Stomach (tissue), 9 donors: ENCODE measurements around the gene C16orf95. TPM values are rescaled to one million over a fixed set of nuclear protein-coding genes. Genes with fewer than 3 reads are reported as not detected.

Experiments
- DNase-seq, 2 donors: peaks; one replicate each; pipeline versions ENCODE4 v3.0.0 to v3.0.0-alpha.2; 2013 to 2019
- H3K27ac ChIP-seq, 5 donors: fragments of 200-600 bp in 4 of 5; sonication (generic) in 4 of 5; one replicate each; pipeline ENCODE4 v1.5.1; 2013 to 2019; ENCODE audit warnings: mild to moderate bottlenecking in 1 of 5, moderate library complexity in 1 of 5
- H3K27me3 ChIP-seq, 3 donors: fragments of 200-600 bp; sonication (generic); one replicate each; pipeline ENCODE4 v1.5.1; 2017 to 2019; ENCODE audit warnings: mixed run types in 1 of 3
- H3K36me3 ChIP-seq, 4 donors: fragments of 200-600 bp; sonication (generic); 1 replicate in 3 of 4; 2 replicates in 1 of 4; pipeline ENCODE4 v1.5.1; 2016 to 2019
- H3K4me1 ChIP-seq, 4 donors: fragments of 200-600 bp; sonication (generic); one replicate each; pipeline ENCODE4 v1.5.1; 2016 to 2019
- H3K4me3 ChIP-seq, 4 donors: fragments of 200-600 bp; sonication (generic) in 3 of 4; one replicate each; pipeline ENCODE4 v1.5.1; 2016 to 2019; ENCODE audit warnings: mild to moderate bottlenecking in 1 of 4
- H3K9me3 ChIP-seq, 4 donors: fragments of 200-600 bp; sonication (generic); one replicate each; pipeline ENCODE4 v1.5.1; 2016 to 2019
- CTCF ChIP-seq, 7 experiments: fragments of 450-650 bp in 4 of 7; fragments of 200-600 bp in 3 of 7; sonication (generic) in 3 of 7; IDR thresholded peaks; one replicate each; pipeline ENCODE4 v1.5.1; 2016 to 2019; ENCODE audit warnings: antibody characterized with exemption in 7 of 7, control low read depth in 2 of 7, mild to moderate bottlenecking in 1 of 7
- EP300 ChIP-seq: sonication (generic); formaldehyde crosslinking; IDR thresholded peaks from one replicate; pipeline ENCODE4 v1.6.1; 2017; ENCODE audit warnings: antibody characterized with exemption
- POLR2A ChIP-seq, 4 donors: fragments of 450-650 bp; IDR thresholded peaks; one replicate each; pipeline ENCODE4 v1.6.1; 2016; ENCODE audit warnings: antibody characterized with exemption in 4 of 4, control low read depth in 2 of 4, mild to moderate bottlenecking in 1 of 4, moderate library complexity in 1 of 4
- POLR2AphosphoS5 ChIP-seq, 3 donors: sonication (generic); formaldehyde crosslinking; IDR thresholded peaks; one replicate each; pipeline ENCODE4 v1.6.1; 2016; ENCODE audit warnings: antibody characterized with exemption in 3 of 3
- WGBS, 5 donors: extraction: QIAGEN DNeasy Blood & Tissue Kit in 3 of 5; methylation state at CpG; one replicate each; pipeline versions ENCODE4 v1.1.5 to v1.1.7; 2013 to 2018; 5-methylcytosine and 5-hydroxymethylcytosine counted together
- intact Hi-C: fragments of 100-400 bp; cut with DNase I; formaldehyde crosslinking; loops from one replicate; pipeline ENCODE4 v1.15.1; 2023; ENCODE audit warnings: low total_unique reads
- polyA plus RNA-seq, 3 donors: library from polyadenylated mRNA; stranded (reverse); fragments of 200-250 nt; gene quantifications; one replicate each; pipeline ENCODE4 v1.2.3, GENCODE V29; 2013
- total RNA-seq, 5 donors: library from RNA; depleted of rRNA; stranded (reverse); fragments of >200 nt; gene quantifications; one replicate each; pipeline versions ENCODE4 v1.1.0 to v1.2.3, GENCODE V29; 2014 to 2016
- donor health status: healthy with polysubstance abuse.
- donor health status: Bipolar disorder and iron deficiency.
- donor health status: healthy.

Gene C16orf95
- total and polyA plus RNA-seq, 8 donors: 0.55 to 4.9 (median 4.3) TPM; not detected in 3

DNA sequence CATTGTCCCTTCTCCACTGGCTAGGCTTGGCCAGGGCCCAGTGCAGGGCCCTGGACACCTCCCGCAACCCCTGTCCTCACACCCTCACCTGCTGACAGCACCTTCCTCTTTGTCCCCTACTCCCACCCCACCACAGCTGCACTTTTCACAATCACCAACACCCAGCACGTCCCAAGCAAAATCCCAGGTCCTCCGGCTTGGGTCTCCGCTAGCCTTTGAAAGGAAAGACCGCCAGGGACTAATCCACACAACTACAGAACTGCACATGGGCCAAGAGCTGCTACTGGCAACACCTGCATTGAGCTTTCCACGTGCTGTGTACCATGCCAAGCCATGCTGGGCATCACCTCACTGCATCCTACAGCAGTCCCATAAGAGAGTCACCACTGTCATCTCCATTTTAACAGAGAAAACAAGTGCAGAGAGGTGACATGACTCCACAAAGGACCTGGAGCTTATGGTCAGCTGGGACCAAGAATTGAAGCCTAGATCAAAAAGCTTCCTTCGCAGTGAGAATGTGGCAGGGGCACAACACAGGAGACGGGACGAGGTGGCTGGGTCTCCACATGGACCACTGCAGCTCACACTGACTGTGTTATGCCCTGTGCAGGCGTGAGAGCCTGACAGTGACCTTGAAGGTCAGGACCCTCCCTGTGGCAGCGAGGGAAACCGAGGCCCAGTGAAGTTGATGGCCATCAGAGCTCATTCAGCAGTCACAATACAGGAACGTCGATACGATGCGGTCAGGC lies 43.8 kb upstream of the C16orf95 start:
- no peak overlapping the region for H3K27ac ChIP-seq
- intact Hi-C loops: no loop called here
- H3K9me3 ChIP-seq: no peaks in the 10 kb centered on the region
- TF ChIP-seq POLR2AphosphoS5 (IDR thresholded peaks at IDR 0.05): no peak
- no peak for TF ChIP-seq EP300
- no peak for TF ChIP-seq POLR2A (IDR thresholded peaks at IDR 0.05)
- DNase-seq: no peak
- H3K4me3 ChIP-seq: no peak overlapping the region
- H3K4me1 ChIP-seq: peaks cover 21 to 34% (median 30%) of the 10 kb centered on the region in 4 donors
- 95 to 97% (median 97%) methylated on average over 15 to 16 of the region's 16 CpGs for WGBS, 5 donors
- H3K36me3 ChIP-seq: peaks cover 32 to 73% (median 61%) of the 10 kb centered on the region in 4 donors
- no peaks in the 10 kb centered on the region for H3K27me3 ChIP-seq

GRCh38 chr16:87359121-87359520 lies 41.9 kb upstream of the C16orf95 start:
- 91 to 95% (median 93%) methylated on average over 7 of the region's 7 CpGs for WGBS, 5 donors
- DNase-seq: no peak
- Histone ChIP-seq H3K36me3 (peaks cover 32 to 75% (median 67%) of the 10 kb centered on the region in 4 donors), H3K4me3 (no peak overlapping the region), H3K4me1 (peaks cover 9 to 16% (median 14%) of the 10 kb centered on the region in 4 donors), H3K27ac (no peak overlapping the region), H3K9me3 (no peaks in the 10 kb centered on the region), H3K27me3 (no peaks in the 10 kb centered on the region)
- TF ChIP-seq CTCF (IDR thresholded peaks at IDR 0.05) (no peak), POLR2A (IDR thresholded peaks at IDR 0.05) (no peak), POLR2AphosphoS5 (IDR thresholded peaks at IDR 0.05) (no peak), EP300 (no peak)
- intact Hi-C loops: no loop called here

DNA sequence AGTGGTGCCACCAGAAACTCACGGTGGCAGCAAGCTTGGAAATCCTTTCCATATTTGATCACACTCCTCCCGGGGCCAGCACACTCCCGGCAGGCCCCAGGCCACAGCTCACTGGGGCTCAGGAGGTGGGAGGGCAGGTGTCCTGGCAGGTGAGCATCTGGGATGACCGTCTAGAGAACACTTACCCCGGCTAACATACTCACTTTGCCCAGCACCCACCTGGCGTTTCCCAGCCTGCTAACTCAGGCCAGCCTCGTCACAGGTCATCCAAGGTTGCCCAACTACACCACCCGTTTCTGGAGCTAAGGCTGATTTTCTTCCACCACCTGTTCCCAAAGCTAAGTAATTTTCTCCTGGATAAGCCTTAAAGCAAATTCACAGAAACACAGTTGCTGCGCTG lies 41.5 kb upstream of the C16orf95 start:
- no peak for DNase-seq
- TF ChIP-seq POLR2AphosphoS5 (IDR thresholded peaks at IDR 0.05) (no peak), POLR2A (IDR thresholded peaks at IDR 0.05) (no peak), EP300 (no peak), CTCF (IDR thresholded peaks at IDR 0.05) (no peak)
- H3K4me1 ChIP-seq: peaks cover 5 to 12% (median 9%) of the 10 kb centered on the region in 4 donors
- no peaks in the 10 kb centered on the region for H3K27me3 ChIP-seq
- H3K4me3 ChIP-seq: no peak overlapping the region
- intact Hi-C loops: no loop called here
- H3K9me3 ChIP-seq: no peaks in the 10 kb centered on the region
- WGBS, 5 donors: 82 to 89% (median 86%) methylated on average over 9 of the region's 9 CpGs
- peaks cover 32 to 79% (median 71%) of the 10 kb centered on the region in 4 donors for H3K36me3 ChIP-seq
- H3K27ac ChIP-seq: no peak overlapping the region

DNA sequence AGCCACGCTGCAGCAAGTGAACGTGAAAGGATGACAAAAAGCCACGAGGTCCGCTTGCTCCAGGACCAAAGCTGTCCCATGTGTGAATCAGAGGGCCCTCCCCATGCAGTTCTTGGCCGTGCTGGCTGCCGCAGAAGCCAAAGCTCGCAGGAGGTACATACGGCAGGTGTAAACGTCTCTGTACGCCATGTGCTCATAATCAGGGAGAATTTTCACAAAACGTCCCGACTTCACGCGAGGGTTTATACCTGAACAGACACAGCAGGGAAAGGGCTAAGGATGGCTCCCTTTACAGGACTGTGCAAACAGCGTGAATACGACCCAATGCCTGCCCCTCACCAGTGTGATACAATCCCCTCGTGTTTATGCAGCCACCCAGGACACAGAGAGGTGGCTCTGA lies 41.1 kb upstream of the C16orf95 start:
- Histone ChIP-seq H3K27ac (no peak overlapping the region), H3K9me3 (no peaks in the 10 kb centered on the region), H3K4me1 (peaks cover 1 to 7% (median 5%) of the 10 kb centered on the region in 4 donors), H3K27me3 (no peaks in the 10 kb centered on the region), H3K36me3 (peaks cover 32 to 84% (median 75%) of the 10 kb centered on the region in 4 donors), H3K4me3 (no peak overlapping the region)
- DNase-seq: no peak
- TF ChIP-seq POLR2AphosphoS5 (IDR thresholded peaks at IDR 0.05): no peak
- TF ChIP-seq POLR2A (IDR thresholded peaks at IDR 0.05): no peak
- no peak for TF ChIP-seq EP300
- no peak for TF ChIP-seq CTCF (IDR thresholded peaks at IDR 0.05)
- intact Hi-C loops: no loop called here
- WGBS, 5 donors: 90 to 94% (median 93%) methylated on average over 17 of the region's 17 CpGs

DNA sequence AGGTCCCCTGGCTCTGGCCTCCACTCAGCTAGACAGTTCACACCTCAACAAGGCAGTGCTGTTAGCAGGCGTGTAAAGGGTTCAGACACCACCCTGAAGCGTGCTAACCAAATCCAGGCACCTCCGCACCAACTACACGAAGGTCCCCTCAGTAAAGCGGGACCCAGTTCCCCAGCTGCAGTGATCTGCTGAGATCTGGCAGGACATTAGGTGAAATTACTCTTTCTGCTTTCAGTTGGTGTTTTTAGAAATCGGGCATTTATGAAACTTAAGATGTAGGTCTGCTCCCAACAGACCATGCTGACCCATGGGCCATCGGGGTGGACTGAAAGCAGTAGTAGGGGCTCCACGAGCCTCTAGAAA lies 39.3 kb upstream of the C16orf95 start:
- intact Hi-C loops: no loop called here
- no peak for DNase-seq
- peaks cover 0 to 3% (median under 1%) of the 10 kb centered on the region in 4 donors for H3K4me1 ChIP-seq
- no peak overlapping the region for H3K27ac ChIP-seq
- H3K27me3 ChIP-seq: no peaks in the 10 kb centered on the region
- H3K9me3 ChIP-seq: no peaks in the 10 kb centered on the region
- TF ChIP-seq EP300 (no peak), CTCF (IDR thresholded peaks at IDR 0.05) (no peak), POLR2A (IDR thresholded peaks at IDR 0.05) (no peak), POLR2AphosphoS5 (IDR thresholded peaks at IDR 0.05) (no peak)
- WGBS, 5 donors: 90 to 97% (median 94%) methylated on average over 8 of the region's 8 CpGs
- no peak overlapping the region for H3K4me3 ChIP-seq
- H3K36me3 ChIP-seq: peaks cover 27 to 85% (median 75%) of the 10 kb centered on the region in 4 donors
